IMR-90 (cell line): Measurements from ENCODE around the gene MEX3B. TPM values are rescaled to one million over a fixed set of nuclear protein-coding genes. Genes with fewer than 3 reads are reported as not detected.

ENCODE experiments used
- ATAC-seq: fragments of 200-7000 bp; cut with Tn5 transposase; 2 replicates; pipeline ENCODE4 v1.9.1; 2020; ENCODE audit warnings: low read depth, mild to moderate bottlenecking, moderate library complexity
- BruUV-seq: library from RNA; stranded (reverse); fragments of 400-500 nt; replicated peaks from 2 replicates; lab custom pipeline; 2021; lab: Mats Ljungman, UMichigan
- CTCF ChIA-PET: fragments of 300-600 bp; formaldehyde crosslinking; extraction: SDS; loops from one replicate; lab custom pipeline; 2021; ENCODE audit warnings: antibody characterized with exemption; lab: Yijun Ruan, JAX
- POLR2A ChIA-PET: fragments of 300-600 bp; sonication (Branson Sonifier 250); formaldehyde crosslinking; loops from one replicate; lab custom pipeline; 2022; ENCODE audit warnings: antibody characterized with exemption; ENCODE audit not compliant: unreplicated experiment; lab: Charles Lee
- DNase-seq: peaks from one replicate; pipeline ENCODE4 v3.0.0; 2013
- H2AFZ ChIP-seq: replicated peaks from 2 replicates; pipeline ENCODE3; 2013; ENCODE audit warnings: low read length, mild to moderate bottlenecking; ENCODE audit not compliant: poor library complexity
- H2AK5ac ChIP-seq: 2 replicates; pipeline ENCODE4 v1.6.1; 2013; ENCODE audit warnings: low read depth, low read length, inconsistent platforms
- H2AK9ac ChIP-seq: replicated peaks from 2 replicates; pipeline ENCODE3; 2013; ENCODE audit warnings: mild to moderate bottlenecking, low read depth, low read length, moderate library complexity; ENCODE audit not compliant: poor library complexity
- H2BK120ac ChIP-seq: 2 replicates; pipeline ENCODE4 v1.6.1; 2013; ENCODE audit warnings: low read depth, low read length, inconsistent platforms
- H2BK15ac ChIP-seq: 3 replicates; pipeline ENCODE4 v1.6.1; 2013; ENCODE audit warnings: low read depth, low read length, inconsistent platforms
- H2BK20ac ChIP-seq: 2 replicates; pipeline ENCODE4 v1.6.1; 2013; ENCODE audit warnings: low read depth, mild to moderate bottlenecking, inconsistent platforms, low read length, moderate library complexity
- H2BK5ac ChIP-seq: 2 replicates; pipeline ENCODE4 v1.6.1; 2013; ENCODE audit warnings: mild to moderate bottlenecking, low read depth, low read length, inconsistent platforms; ENCODE audit not compliant: poor library complexity, severe bottlenecking
- H3K14ac ChIP-seq: replicated peaks from 2 replicates; pipeline ENCODE4 v1.6.1; 2013; ENCODE audit warnings: low read depth, low read length, inconsistent platforms
- H3K18ac ChIP-seq: 2 replicates; pipeline ENCODE4 v1.6.1; 2013; ENCODE audit warnings: low read depth, low read length, control low read depth
- H3K23ac ChIP-seq: 2 replicates; pipeline ENCODE4 v1.6.1; 2013; ENCODE audit warnings: low read depth, low read length, inconsistent platforms
- H3K27ac ChIP-seq: 2 replicates; pipeline ENCODE4 v1.5.1; 2013; ENCODE audit warnings: mild to moderate bottlenecking, control low read depth, low read length; ENCODE audit not compliant: insufficient read depth
- H3K27me3 ChIP-seq: 2 replicates; pipeline ENCODE4 v1.6.1; 2013; ENCODE audit warnings: low read length; ENCODE audit not compliant: control insufficient read depth, insufficient read depth
- H3K36me3 ChIP-seq: 2 replicates; pipeline ENCODE4 v1.6.1; 2013; ENCODE audit warnings: low read length, mixed read lengths; ENCODE audit not compliant: control insufficient read depth, insufficient read depth
- H3K4ac ChIP-seq: 2 replicates; pipeline ENCODE4 v1.6.1; 2013; ENCODE audit warnings: low read depth, low read length, inconsistent platforms
- H3K4me1 ChIP-seq: 2 replicates; pipeline ENCODE4 v1.6.1; 2013; ENCODE audit warnings: low read length, mixed read lengths; ENCODE audit not compliant: control insufficient read depth, insufficient read depth
- H3K4me2 ChIP-seq: 2 replicates; pipeline ENCODE4 v1.6.1; 2013; ENCODE audit warnings: low read depth, mild to moderate bottlenecking, control low read depth, low read length, moderate library complexity
- H3K4me3 ChIP-seq: 2 replicates; pipeline ENCODE4 v1.5.1; 2013; ENCODE audit warnings: low read depth, mild to moderate bottlenecking, control low read depth, low read length, moderate library complexity; ENCODE audit not compliant: insufficient read depth
- H3K56ac ChIP-seq: 2 replicates; pipeline ENCODE4 v1.6.1; 2013; ENCODE audit warnings: low read length, inconsistent platforms; ENCODE audit not compliant: insufficient read depth; ENCODE audit errors: extremely low read depth
- H3K79me1 ChIP-seq, 2 experiments: 2 replicates each; pipeline ENCODE4 v1.6.1; 2013; ENCODE audit warnings: low read length in 2 of 2, inconsistent platforms in 1 of 2, low read depth in 1 of 2
- H3K9ac ChIP-seq: 2 replicates; pipeline ENCODE4 v1.6.1; 2013; ENCODE audit warnings: low read depth, low read length, control low read depth
- H3K9me1 ChIP-seq: 2 replicates; pipeline ENCODE4 v1.6.1; 2013; ENCODE audit warnings: low read length, inconsistent platforms; ENCODE audit not compliant: insufficient read depth
- H3K9me3 ChIP-seq: 2 replicates; pipeline ENCODE4 v1.6.1; 2013; ENCODE audit warnings: low read length; ENCODE audit not compliant: control insufficient read depth, insufficient read depth
- H4K20me1 ChIP-seq: 2 replicates; pipeline ENCODE4 v1.6.1; 2013; ENCODE audit warnings: low read length, inconsistent platforms; ENCODE audit not compliant: insufficient read depth
- H4K5ac ChIP-seq: 2 replicates; pipeline ENCODE4 v1.6.1; 2013; ENCODE audit warnings: mild to moderate bottlenecking, low read depth, low read length, control low read depth
- H4K8ac ChIP-seq, 2 experiments: 2 replicates each; pipeline ENCODE4 v1.6.1; 2013; ENCODE audit warnings: low read depth in 2 of 2, low read length in 2 of 2, control low read depth in 1 of 2, inconsistent platforms in 1 of 2
- H4K91ac ChIP-seq: 2 replicates; pipeline ENCODE4 v1.6.1; 2013; ENCODE audit warnings: low read depth, low read length, inconsistent platforms; ENCODE audit not compliant: insufficient read depth
- BHLHE40 ChIP-seq: fragments of 150-350 bp; IDR thresholded peaks from 2 replicates; pipeline ENCODE4 v1.6.1; 2016; ENCODE audit warnings: mild to moderate bottlenecking, low read depth, low read length
- CHD1 ChIP-seq: IDR thresholded peaks from 2 replicates; pipeline ENCODE4 v1.6.1; 2012; ENCODE audit warnings: low read depth, low read length, improper control_type of control experiment
- FOS ChIP-seq: fragments of 150-350 bp; IDR thresholded peaks from 2 replicates; pipeline ENCODE4 v1.6.1; 2016; ENCODE audit warnings: low read depth, low read length
- MAFK ChIP-seq: IDR thresholded peaks from 2 replicates; pipeline ENCODE4 v1.6.1; 2012; ENCODE audit warnings: low read depth, low read length, improper control_type of control experiment
- MXI1 ChIP-seq: IDR thresholded peaks from 2 replicates; pipeline ENCODE4 v1.6.1; 2012; ENCODE audit warnings: low read depth, mild to moderate bottlenecking, low read length, moderate library complexity, borderline replicate concordance
- WGBS, 2 experiments: methylation state at CpG; one replicate each; pipeline versions ENCODE4 v1.1.5 to v1.1.7; 2013; ENCODE audit warnings: missing lambda C conversion rate in 2 of 2; ENCODE audit not compliant: insufficient read length in 1 of 2; ENCODE audit errors: extremely low coverage in 2 of 2; 5-methylcytosine and 5-hydroxymethylcytosine counted together
- dilution Hi-C: fragments of 300-500 bp; cut with HindIII; formaldehyde crosslinking; loops from one replicate; pipeline ENCODE4 v1.14.3; 2018; ENCODE audit warnings: low sequenced_read_pairs; ENCODE audit not compliant: unreplicated experiment
- in situ Hi-C: fragments of 300-500 bp; cut with MboI; formaldehyde crosslinking; loops from 3 replicates; pipeline ENCODE4 v1.14.3; 2019; ENCODE audit warnings: low sequenced_read_pairs, inconsistent platforms, mixed read lengths
- intact Hi-C: fragments of 100-400 bp; cut with micrococcal nuclease; formaldehyde crosslinking; loops from 2 replicates; pipeline ENCODE4 v1.10.0; 2022
- polyA plus RNA-seq, 3 experiments: library from polyadenylated mRNA; depleted of rRNA; stranded (reverse); fragments of >200 nt; gene quantifications; 2 replicates each; pipeline ENCODE4 v1.2.3, GENCODE V29; 2012; ENCODE audit warnings: low replicate concordance in 1 of 3
- total RNA-seq: library from RNA; depleted of rRNA; stranded (reverse); fragments of >200 nt; gene quantifications from 2 replicates; pipeline ENCODE4 v1.2.3, GENCODE V29; 2012
- TF ChIP-seq, protein P1 (sequence below): conservative IDR thresholded peaks from 2 replicates; pipeline ENCODE4 v1.5.1; 2012; ENCODE audit warnings: mild to moderate bottlenecking, low read depth, low read length, improper control_type of control experiment

The MEX3B gene
- total and polyA plus RNA-seq, 2 of the 4 experiments (the other 2 are of a cell fraction) = 3.6 to 12.9 TPM

DNA sequence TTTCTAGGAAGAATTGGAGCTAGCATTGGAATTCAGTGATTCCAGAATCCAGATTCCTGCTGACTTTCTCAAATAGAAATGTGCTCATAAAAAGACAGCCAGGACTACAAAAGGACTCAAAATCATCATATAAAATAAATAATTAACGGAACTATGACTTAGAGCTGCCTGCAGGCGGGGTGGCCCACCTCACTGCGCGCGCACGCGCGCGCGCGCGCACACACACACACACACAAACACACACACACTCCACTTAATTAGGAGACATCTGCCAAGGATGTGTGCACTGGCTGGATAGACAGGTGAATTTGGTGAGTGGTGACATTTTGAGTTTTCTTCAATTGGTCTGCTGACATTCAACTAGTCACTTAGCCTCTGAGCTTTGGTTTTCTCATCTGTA, 6.9 kb upstream of the MEX3B start:
- no peak overlapping the region for H3K27ac ChIP-seq
- H2BK5ac ChIP-seq = no peak overlapping the region
- dilution Hi-C loops = no loop called here
- H4K5ac ChIP-seq = no peak overlapping the region
- no peak overlapping the region for H4K91ac ChIP-seq
- peaks cover 14% of the 10 kb centered on the region for H3K27me3 ChIP-seq
- ATAC-seq (no peak), DNase-seq (no peak)
- no peaks in the 10 kb centered on the region for H3K4me1 ChIP-seq
- H3K4me3 ChIP-seq = no peak overlapping the region
- H3K23ac ChIP-seq = no peak overlapping the region
- no peak overlapping the region for H3K4ac ChIP-seq
- intact Hi-C loops = no loop called here
- H3K56ac ChIP-seq = no peak overlapping the region
- no TSS peak for BruUV-seq
- H3K9me1 ChIP-seq = no peaks in the 10 kb centered on the region
- no peak overlapping the region for H2AK5ac ChIP-seq
- CTCF ChIA-PET = no interaction called here
- no peak overlapping the region for H2BK20ac ChIP-seq
- H3K9ac ChIP-seq = no peak overlapping the region
- H3K4me2 ChIP-seq = no peak overlapping the region
- H4K8ac ChIP-seq = no peak overlapping the region
- whole genome bisulfite sequencing, 2 experiments = no CpG with 5 or more reads among the region's 12 CpGs
- H2AFZ ChIP-seq = no peak overlapping the region
- in situ Hi-C loops = no loop called here
- TF ChIP-seq, protein P1, sequence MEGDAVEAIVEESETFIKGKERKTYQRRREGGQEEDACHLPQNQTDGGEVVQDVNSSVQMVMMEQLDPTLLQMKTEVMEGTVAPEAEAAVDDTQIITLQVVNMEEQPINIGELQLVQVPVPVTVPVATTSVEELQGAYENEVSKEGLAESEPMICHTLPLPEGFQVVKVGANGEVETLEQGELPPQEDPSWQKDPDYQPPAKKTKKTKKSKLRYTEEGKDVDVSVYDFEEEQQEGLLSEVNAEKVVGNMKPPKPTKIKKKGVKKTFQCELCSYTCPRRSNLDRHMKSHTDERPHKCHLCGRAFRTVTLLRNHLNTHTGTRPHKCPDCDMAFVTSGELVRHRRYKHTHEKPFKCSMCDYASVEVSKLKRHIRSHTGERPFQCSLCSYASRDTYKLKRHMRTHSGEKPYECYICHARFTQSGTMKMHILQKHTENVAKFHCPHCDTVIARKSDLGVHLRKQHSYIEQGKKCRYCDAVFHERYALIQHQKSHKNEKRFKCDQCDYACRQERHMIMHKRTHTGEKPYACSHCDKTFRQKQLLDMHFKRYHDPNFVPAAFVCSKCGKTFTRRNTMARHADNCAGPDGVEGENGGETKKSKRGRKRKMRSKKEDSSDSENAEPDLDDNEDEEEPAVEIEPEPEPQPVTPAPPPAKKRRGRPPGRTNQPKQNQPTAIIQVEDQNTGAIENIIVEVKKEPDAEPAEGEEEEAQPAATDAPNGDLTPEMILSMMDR = no peak
- TF ChIP-seq FOS (no peak), BHLHE40 (no peak), CHD1 (no peak), MXI1 (no peak), MAFK (no peak)
- H3K9me3 ChIP-seq = no peaks in the 10 kb centered on the region
- H3K18ac ChIP-seq = no peak overlapping the region
- no peak overlapping the region for H2AK9ac ChIP-seq
- no peaks in the 10 kb centered on the region for H4K20me1 ChIP-seq
- POLR2A ChIA-PET = no interaction called here
- H2BK120ac ChIP-seq = no peak overlapping the region
- no peaks in the 10 kb centered on the region for H3K36me3 ChIP-seq
- no peak overlapping the region for H2BK15ac ChIP-seq
- no peak overlapping the region for H3K14ac ChIP-seq
- 0 out of 4 replicates have a peak, but pooled peaks cover 0 to 2% of the 10 kb centered on the region in 2 experiments for H3K79me1 ChIP-seq
